Measurements from ENCODE around the gene KIF1B. TPM values are rescaled to one million over a fixed set of nuclear protein-coding genes. Genes with fewer than 3 reads are reported as not detected.
A peak's percentile ranks its signal among the peaks of the same experiment; 100 is the strongest.

The KIF1B gene
- total and polyA plus RNA-seq, 9 of the 15 experiments (the other 6 are each of a cell fraction or from before 2014, with no cell fraction given), result 2.8 to 19.8 (median 11.9) TPM

- ChIA-PET POLR2A (interaction anchor here (0.6 to 1.9 kb wide), 8 partner anchors 8 to 580 kb away, joined by 3 to 6 read pairs (median 4); partner anchors contain the start of gene PGD), CTCF (ENCODE audit: low intra/inter-chr PET ratio) (interaction anchor here (0.6 to 3.8 kb wide), 4 partner anchors 46 to 117 kb away, joined by 3 to 88 read pairs (median 17); partner anchors contain the start of gene CENPS)
- DNase-seq (ENCODE audit: extremely low read depth in 1 of 4, low spot score in 3 of 4) (peak; percentile 48 to 69 (median 56)), ATAC-seq (peak; percentile 79), FAIRE-seq (peak; percentile 61)
- peaks cover 20% of the 10 kb centered on the region; the same call in 1 of the 3 replicates for H3K36me3 ChIP-seq (ENCODE audit: control insufficient read depth, insufficient read depth, low read length)
- no peaks in the 10 kb centered on the region for H3K9me1 ChIP-seq (ENCODE audit: control insufficient read depth, insufficient read depth, low read length)
- peaks cover 7 to 8% of the 10 kb centered on the region in 2 experiments; a peak in 4 of 5 replicates for H3K4me1 ChIP-seq (replicated peaks in 1 of 2; ENCODE audit: control insufficient read depth in 2 of 2, insufficient read depth in 2 of 2, low read length in 2 of 2)
- H3K27ac ChIP-seq (ENCODE audit: extremely low read depth, low read depth, low read length), result peak overlapping the region; percentile 15; the same call in 1 of the 3 replicates
- no peaks in the 10 kb centered on the region for H3K79me2 ChIP-seq (ENCODE audit: control insufficient read depth, insufficient read depth, low read length)
- intact Hi-C loops (cut with micrococcal nuclease) (loop anchor here (5.0 kb wide), 1 partner anchor 94 kb away; the partner anchor contains the start of genes DFFA and PEX14), in situ Hi-C loops (cut with MboI) (loop anchor here (5.0 kb wide), 1 partner anchor 119 kb away; no protein-coding TSS in a partner anchor)
- no peaks in the 10 kb centered on the region for H3K9me3 ChIP-seq (replicated peaks; ENCODE audit: control insufficient read depth, insufficient read depth, low read depth, low read length)
- H4K20me1 ChIP-seq (replicated peaks; ENCODE audit: control insufficient read depth, insufficient read depth, low read length), result no peaks in the 10 kb centered on the region
- no peaks in the 10 kb centered on the region for H3K27me3 ChIP-seq (ENCODE audit: control insufficient read depth in 2 of 2, insufficient read depth in 2 of 2, low read length in 2 of 2)
- peak overlapping the region; percentile 35; the same call in 1 of the 2 replicates for H2AFZ ChIP-seq (ENCODE audit: low read depth, low read length)
- H3K9ac ChIP-seq (ENCODE audit: insufficient read depth in 1 of 2, low read depth in 2 of 2, low read length in 2 of 2), result peak overlapping the region in 1 of 2 experiments; percentile 70; a peak in 1 of 4 replicates
- no peak overlapping the region; the same call in 1 of the 2 replicates for H3K4me2 ChIP-seq (ENCODE audit: insufficient read depth, low read length)
- WGBS (ENCODE audit: insufficient coverage, low coverage, missing lambda C conversion rate), result 47% methylated on average over 15 of the region's 15 CpGs
- BruUV-seq (replicated peaks), result no TSS peak
- no peak overlapping the region for H3K4me3 ChIP-seq
- TF ChIP-seq SOX6 (IDR thresholded peaks at IDR 0.05) (0 out of 2 replicates have a peak, but pooled peaks have one; percentile 43), GABPB1 (CRISPR knock-in tag; IDR thresholded peaks at IDR 0.05) (peak; percentile 12; the same call in 1 of the 2 replicates), NRF1 (conservative IDR thresholded peaks at IDR 0.05 in 1 of 2, IDR thresholded peaks at IDR 0.05 in 1 of 2) (peak; percentile 84 to 87), JUNB (CRISPR knock-in tag; conservative IDR thresholded peaks at IDR 0.05) (no peak), JUND (IDR thresholded peaks at IDR 0.05; ENCODE audit: borderline replicate concordance, low read depth, low read length) (peak; percentile 43; the same call in 1 of the 2 replicates), JUND (tag; IDR thresholded peaks at IDR 0.05; ENCODE audit: borderline replicate concordance, low read depth, low read length) (no peak), TAF1 (IDR thresholded peaks at IDR 0.05; ENCODE audit: control insufficient read depth, extremely low read depth, insufficient read depth, low read length, severe bottlenecking) (no peak), SUPT5H (IDR thresholded peaks at IDR 0.05) (no peak), ATF3 (IDR thresholded peaks at IDR 0.05) (peak; percentile 77), ATF3 (CRISPR knock-in tag; conservative IDR thresholded peaks at IDR 0.05) (no peak), PYGO2 (tag; IDR thresholded peaks at IDR 0.05) (no peak), FOSL1 (tag; conservative IDR thresholded peaks at IDR 0.05) (peak; percentile 41; the same call in 1 of the 2 replicates), CEBPG (CRISPR knock-in tag; IDR thresholded peaks at IDR 0.05) (peak; percentile 48; the same call in 1 of the 2 replicates), CEBPG (tag; conservative IDR thresholded peaks at IDR 0.05 in 1 of 2, IDR thresholded peaks at IDR 0.05 in 1 of 2) (peak in 1 of 2 experiments; percentile 79; a peak in 2 of 4 replicates), DPF2 (IDR thresholded peaks at IDR 0.05) (peak; percentile 45; the same call in 1 of the 2 replicates), ARID1B (IDR thresholded peaks at IDR 0.05) (peak; percentile 39; the same call in 1 of the 2 replicates), JUN (IDR thresholded peaks at IDR 0.05; ENCODE audit: borderline replicate concordance, low read depth, low read length) (peak; percentile 26; the same call in 1 of the 2 replicates), JUN (CRISPR knock-in tag; IDR thresholded peaks at IDR 0.05; ENCODE audit: borderline replicate concordance) (no peak), SPI1 (IDR thresholded peaks at IDR 0.05; ENCODE audit: borderline replicate concordance, low read depth, low read length) (peak; percentile 0; the same call in 1 of the 2 replicates), RFX1 (IDR thresholded peaks at IDR 0.05) (peak; percentile 88), RFX5 (IDR thresholded peaks at IDR 0.05; ENCODE audit: low read depth, low read length) (peak; percentile 67; the same call in 1 of the 2 replicates), RCOR1 (IDR thresholded peaks at IDR 0.05; ENCODE audit: borderline replicate concordance in 1 of 2, low read depth in 2 of 2, low read length in 2 of 2) (peak in 1 of 2 experiments; percentile 77; a peak in 2 of 4 replicates)
These were observed 167.9 kb downstream of the KIF1B start for GRCh38 chr1:10378081-10378841.
